PC-9 (cell line): ENCODE results near the gene S100A5.

Experiments
- CTCF ChIP-seq: fragments of 200-600 bp; sonication (generic); conservative IDR thresholded peaks from 2 replicates; pipeline ENCODE4 v1.6.1; 2017; ENCODE audit warnings: mixed run types, antibody characterized with exemption, mild to moderate bottlenecking, moderate library complexity
- EZH2 ChIP-seq: fragments of 200-600 bp; sonication (generic); IDR thresholded peaks from 2 replicates; pipeline ENCODE4 v1.8.0; 2017; ENCODE audit warnings: antibody characterized with exemption, low read depth

- no peak for TF ChIP-seq CTCF
- TF ChIP-seq EZH2 = no peak
Observed at GRCh38 chr1:153578490-153578889, 37.8 kb upstream of the S100A5 start.
